MCF 10A (cell line): ENCODE measurements around the gene ALDH9A1. TPM values are rescaled to one million over a fixed set of nuclear protein-coding genes. Genes with fewer than 3 reads are reported as not detected.
"Not testable (repeated sequence)": the region's sequence is repeated elsewhere in the genome, so short reads cannot be mapped to it uniquely, and the experiment has no call there.

Source experiments
- BruUV-seq: library from RNA; stranded (reverse); fragments of 400-500 nt; replicated peaks from 2 replicates; lab custom pipeline; 2021; lab: Mats Ljungman, UMichigan
- CTCF ChIA-PET: fragments of 300-600 bp; sonication (Branson Sonifier 250); formaldehyde crosslinking; extraction: SDS; loops from one replicate; lab custom pipeline; 2021; ENCODE audit warnings: antibody characterized with exemption, inconsistent platforms; lab: Yijun Ruan, JAX
- POLR2A ChIA-PET: fragments of 300-600, 350-650 bp; sonication (Branson Sonifier 250); formaldehyde crosslinking; extraction: SDS; loops from one replicate; lab custom pipeline; 2020; ENCODE audit warnings: antibody characterized with exemption, inconsistent platforms; lab: Yijun Ruan, JAX
- DNase-seq: peaks from one replicate; pipeline ENCODE4 v3.0.0-alpha.2; 2018; ENCODE audit not compliant: unreplicated experiment
- H3K27ac Mint-ChIP-seq: one replicate; pipeline ENCODE4 v1.8.0; 2022; ENCODE audit warnings: mild to moderate bottlenecking, low read depth, mixed read lengths; ENCODE audit not compliant: unreplicated experiment
- H3K27me3 Mint-ChIP-seq: one replicate; pipeline ENCODE4 v1.8.0; 2022; ENCODE audit warnings: mixed read lengths; ENCODE audit not compliant: insufficient read depth, unreplicated experiment
- H3K36me3 Mint-ChIP-seq: one replicate; pipeline ENCODE4 v1.8.0; 2022; ENCODE audit warnings: mild to moderate bottlenecking, moderate library complexity, mixed read lengths; ENCODE audit not compliant: insufficient read depth, unreplicated experiment
- H3K4me1 Mint-ChIP-seq: one replicate; pipeline ENCODE4 v1.8.0; 2022; ENCODE audit warnings: mixed read lengths; ENCODE audit not compliant: insufficient read depth, unreplicated experiment
- H3K4me3 Mint-ChIP-seq: one replicate; pipeline ENCODE4 v1.8.0; 2022; ENCODE audit warnings: mild to moderate bottlenecking, moderate library complexity, mixed read lengths; ENCODE audit not compliant: unreplicated experiment
- H3K9me3 Mint-ChIP-seq: one replicate; pipeline ENCODE4 v1.8.0; 2022; ENCODE audit warnings: mixed read lengths; ENCODE audit not compliant: unreplicated experiment
- intact Hi-C: fragments of 100-400 bp; cut with micrococcal nuclease; formaldehyde crosslinking; loops from 2 replicates; pipeline ENCODE4 v1.14.1; 2022
- total RNA-seq: library from RNA; stranded (reverse); gene quantifications from 2 replicates; pipeline ENCODE4 v1.2.3, GENCODE V29; 2022
- TF ChIP-seq, protein P1 (sequence below): fragments of 200-600 bp; IDR thresholded peaks from one replicate; pipeline ENCODE4 v1.8.0; 2022; ENCODE audit warnings: antibody characterized with exemption, mild to moderate bottlenecking; ENCODE audit not compliant: unreplicated experiment

Gene ALDH9A1
- total RNA-seq, 1 experiment from 2014 or later, result 67.1 TPM

DNA sequence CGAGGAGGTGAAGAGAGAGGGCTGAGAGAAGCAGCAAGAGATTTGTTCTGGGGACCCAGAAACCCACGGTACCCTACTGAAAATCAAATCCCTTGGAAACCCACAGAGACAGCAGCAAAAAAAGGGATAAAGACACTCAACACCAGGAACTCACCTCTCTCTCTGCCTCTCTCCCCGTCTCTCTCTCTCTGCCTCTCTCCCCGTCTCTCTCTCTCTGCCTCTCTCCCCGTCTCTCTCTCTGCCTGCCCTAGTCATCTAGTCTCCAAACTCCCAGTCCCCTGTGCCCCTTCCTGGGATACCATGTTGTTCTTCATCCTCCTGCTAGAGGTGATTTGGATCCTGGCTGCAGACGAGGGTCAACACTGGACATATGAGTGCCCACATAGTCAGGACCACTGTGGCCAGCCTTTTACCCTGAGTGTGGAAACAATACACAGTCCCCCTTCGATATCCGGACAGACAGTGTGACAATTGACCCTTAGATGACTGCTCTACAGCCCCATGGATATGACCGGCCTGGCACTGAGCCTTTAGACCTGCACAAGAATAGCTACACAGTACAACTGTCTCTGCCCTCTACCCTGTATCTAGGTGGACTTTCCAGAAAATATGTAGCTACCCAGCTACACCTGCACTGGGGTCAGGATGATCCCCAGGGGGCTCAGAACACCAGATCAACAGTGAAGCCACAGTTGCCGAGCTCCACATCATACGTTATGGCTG lies 9.8 kb upstream of the ALDH9A1 start:
- Mint-ChIP-seq H3K4me3 (no peak overlapping the region), H3K36me3 (no peaks in the 10 kb centered on the region), H3K27ac (peak overlapping the region; percentile 1), H3K27me3 (peaks cover 30% of the 10 kb centered on the region), H3K9me3 (no peaks in the 10 kb centered on the region), H3K4me1 (no peaks in the 10 kb centered on the region)
- no TSS peak for BruUV-seq
- DNase-seq, result no peak
- POLR2A ChIA-PET, result interaction anchor here (0.6 to 1.7 kb wide), 3 partner anchors 10 to 46 kb away, joined by 3 to 8 read pairs (median 3); partner anchors contain the start of gene ALDH9A1
- intact Hi-C loops, result no loop called here
- TF ChIP-seq, protein P1, sequence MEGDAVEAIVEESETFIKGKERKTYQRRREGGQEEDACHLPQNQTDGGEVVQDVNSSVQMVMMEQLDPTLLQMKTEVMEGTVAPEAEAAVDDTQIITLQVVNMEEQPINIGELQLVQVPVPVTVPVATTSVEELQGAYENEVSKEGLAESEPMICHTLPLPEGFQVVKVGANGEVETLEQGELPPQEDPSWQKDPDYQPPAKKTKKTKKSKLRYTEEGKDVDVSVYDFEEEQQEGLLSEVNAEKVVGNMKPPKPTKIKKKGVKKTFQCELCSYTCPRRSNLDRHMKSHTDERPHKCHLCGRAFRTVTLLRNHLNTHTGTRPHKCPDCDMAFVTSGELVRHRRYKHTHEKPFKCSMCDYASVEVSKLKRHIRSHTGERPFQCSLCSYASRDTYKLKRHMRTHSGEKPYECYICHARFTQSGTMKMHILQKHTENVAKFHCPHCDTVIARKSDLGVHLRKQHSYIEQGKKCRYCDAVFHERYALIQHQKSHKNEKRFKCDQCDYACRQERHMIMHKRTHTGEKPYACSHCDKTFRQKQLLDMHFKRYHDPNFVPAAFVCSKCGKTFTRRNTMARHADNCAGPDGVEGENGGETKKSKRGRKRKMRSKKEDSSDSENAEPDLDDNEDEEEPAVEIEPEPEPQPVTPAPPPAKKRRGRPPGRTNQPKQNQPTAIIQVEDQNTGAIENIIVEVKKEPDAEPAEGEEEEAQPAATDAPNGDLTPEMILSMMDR, result no peak
- CTCF ChIA-PET, result interaction anchor here (0.5 to 1.2 kb wide), 8 partner anchors 9 to 451 kb away, joined by 3 to 6 read pairs (median 4); no protein-coding TSS in a partner anchor

DNA sequence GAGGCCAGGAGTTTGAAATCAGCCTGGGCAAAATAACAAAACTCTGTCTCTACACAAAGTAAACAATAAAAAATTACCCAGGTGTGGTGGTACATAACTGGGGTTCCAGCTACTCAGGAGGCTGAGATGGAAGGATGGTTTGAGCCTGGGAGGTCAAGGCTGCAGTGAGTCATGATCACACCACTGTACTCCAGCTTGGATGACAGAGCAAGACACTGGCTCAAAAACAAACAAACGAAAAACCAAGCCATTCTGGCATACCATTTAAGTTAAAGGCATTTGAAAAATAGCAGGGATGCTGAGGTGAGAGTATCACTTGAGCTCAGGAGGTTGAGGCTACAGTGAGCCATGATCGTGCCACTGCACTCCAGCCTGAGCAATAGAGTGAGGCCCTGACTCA lies 5.3 kb upstream of the ALDH9A1 start:
- TF ChIP-seq, protein P1, result no peak
- ChIA-PET CTCF (interaction anchor here (0.7 to 2.9 kb wide), 6 partner anchors 8 to 470 kb away, joined by 3 to 7 read pairs (median 4); no protein-coding TSS in a partner anchor), POLR2A (no interaction called here)
- Mint-ChIP-seq H3K4me3 (no peak overlapping the region), H3K27me3 (peaks cover 30% of the 10 kb centered on the region), H3K9me3 (no peaks in the 10 kb centered on the region), H3K4me1 (no peaks in the 10 kb centered on the region), H3K27ac (no peak overlapping the region), H3K36me3 (no peaks in the 10 kb centered on the region)
- no peak for DNase-seq
- intact Hi-C loops, result no loop called here
- no TSS peak for BruUV-seq

DNA sequence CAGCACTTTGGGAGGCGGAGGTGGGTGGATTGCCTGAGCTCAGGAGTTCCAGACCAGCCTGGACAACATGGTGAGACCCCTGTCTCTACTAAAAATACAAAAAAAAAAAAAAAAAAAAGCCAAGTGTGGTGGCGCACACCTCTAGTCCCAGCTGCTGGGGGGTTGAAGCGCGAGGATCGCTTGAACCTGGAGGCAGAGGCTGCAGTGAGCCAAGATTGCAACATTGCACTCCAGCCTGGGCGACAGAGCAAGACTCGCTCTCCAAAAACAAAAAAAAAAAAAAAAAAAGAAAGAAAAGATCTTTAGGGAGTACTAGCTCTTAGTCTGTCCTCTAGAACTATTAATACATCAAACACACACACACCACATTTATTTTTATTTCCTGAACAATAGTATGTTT lies 3.6 kb upstream of the ALDH9A1 start:
- H3K36me3 Mint-ChIP-seq, DNase-seq, H3K27ac Mint-ChIP-seq, H3K4me3 Mint-ChIP-seq, H3K9me3 Mint-ChIP-seq, intact Hi-C loops, H3K4me1 Mint-ChIP-seq, POLR2A ChIA-PET, BruUV-seq: not testable (repeated sequence)
- CTCF ChIA-PET, result interaction anchor here (0.6 to 1.6 kb wide), 4 partner anchors 52 to 1525 kb away, joined by 3 to 5 read pairs (median 4); no protein-coding TSS in a partner anchor
- H3K27me3 Mint-ChIP-seq, result peaks cover 16% of the 10 kb centered on the region

DNA sequence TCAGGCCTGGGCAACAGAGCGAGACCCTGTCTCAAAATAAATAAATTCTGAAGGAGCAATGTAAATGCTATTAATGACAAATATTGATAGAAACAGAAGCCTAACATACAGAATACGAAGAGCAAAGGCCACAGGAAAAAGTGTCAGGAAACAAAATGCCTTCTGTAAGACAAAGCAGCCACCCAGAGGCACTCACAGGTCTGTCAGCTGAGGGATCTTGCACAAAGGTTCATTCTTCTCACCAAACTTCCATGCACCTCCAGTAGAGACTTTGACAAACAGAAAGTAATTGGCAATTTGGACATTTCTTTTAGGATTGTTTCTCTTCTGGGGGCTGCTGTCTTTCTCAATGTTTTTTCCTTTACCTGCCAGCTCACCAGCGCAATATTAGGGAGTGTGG lies 1.2 kb upstream of the ALDH9A1 start:
- Mint-ChIP-seq H3K9me3 (no peaks in the 10 kb centered on the region), H3K36me3 (peaks cover 15% of the 10 kb centered on the region), H3K4me3 (no peak overlapping the region), H3K27ac (no peak overlapping the region), H3K27me3 (no peaks in the 10 kb centered on the region), H3K4me1 (peaks cover 11% of the 10 kb centered on the region)
- ChIA-PET CTCF (interaction anchor here (0.6 to 5.4 kb wide), 6 partner anchors 70 to 1156 kb away, joined by 3 to 62 read pairs (median 4); no protein-coding TSS in a partner anchor), POLR2A (interaction anchor here (0.6 to 3.7 kb wide), 5 partner anchors 20 to 172 kb away, joined by 3 to 47 read pairs (median 3); no protein-coding TSS in a partner anchor)
- no TSS peak for BruUV-seq
- TF ChIP-seq, protein P1, result no peak
- no peak for DNase-seq
- intact Hi-C loops, result loop anchor here (5.0 kb wide), 1 partner anchor 217 kb away; no protein-coding TSS in a partner anchor
